VCaP (cell line): ENCODE measurements around the gene ANKMY1.

Experiments used
- H3K27ac ChIP-seq: fragments of 450-650 bp; 2 replicates; pipeline ENCODE4 v1.5.1; 2017
- CTCF ChIP-seq: fragments of 450-650 bp; conservative IDR thresholded peaks from 2 replicates; pipeline ENCODE4 v1.5.1; 2017; ENCODE audit warnings: mild to moderate bottlenecking, moderate library complexity

Gene ANKMY1

GRCh38 chr2:240538031-240538780 lies 19.6 kb downstream of the ANKMY1 start:
- no peak for TF ChIP-seq CTCF
- H3K27ac ChIP-seq: no peak overlapping the region

- no peak for TF ChIP-seq CTCF
- no peak overlapping the region for H3K27ac ChIP-seq
Measured at GRCh38 chr2:240532031-240532775, 25.6 kb downstream of the ANKMY1 start.

- no peak for TF ChIP-seq CTCF
- no peak overlapping the region for H3K27ac ChIP-seq
Measured at GRCh38 chr2:240531038-240531437, 26.8 kb downstream of the ANKMY1 start.

GRCh38 chr2:240530181-240530580 lies 27.6 kb downstream of the ANKMY1 start:
- no peak overlapping the region for H3K27ac ChIP-seq
- no peak for TF ChIP-seq CTCF

GRCh38 chr2:240529344-240529999 lies 28.3 kb downstream of the ANKMY1 start:
- no peak overlapping the region for H3K27ac ChIP-seq
- TF ChIP-seq CTCF: no peak

GRCh38 chr2:240528406-240529040 lies 29.3 kb downstream of the ANKMY1 start:
- no peak for TF ChIP-seq CTCF
- H3K27ac ChIP-seq: no peak overlapping the region
